NOMO-1 treated with DMSO at 0.1 percent for 48 hours (cell line): ENCODE data around the gene GRAPL.
"Not testable (repeated sequence)": the region's sequence is repeated elsewhere in the genome, so short reads cannot be mapped to it uniquely, and the experiment has no call there.

ENCODE experiments used
- DNase-seq: peaks from one replicate; lab custom pipeline; 2025; ENCODE audit not compliant: unreplicated experiment; lab: John Stamatoyannopoulos, UW

The GRAPL gene

GRCh38 chr17:19187883-19188869, 60.8 kb downstream of the GRAPL start:
- not testable (repeated sequence) for DNase-seq

DNA sequence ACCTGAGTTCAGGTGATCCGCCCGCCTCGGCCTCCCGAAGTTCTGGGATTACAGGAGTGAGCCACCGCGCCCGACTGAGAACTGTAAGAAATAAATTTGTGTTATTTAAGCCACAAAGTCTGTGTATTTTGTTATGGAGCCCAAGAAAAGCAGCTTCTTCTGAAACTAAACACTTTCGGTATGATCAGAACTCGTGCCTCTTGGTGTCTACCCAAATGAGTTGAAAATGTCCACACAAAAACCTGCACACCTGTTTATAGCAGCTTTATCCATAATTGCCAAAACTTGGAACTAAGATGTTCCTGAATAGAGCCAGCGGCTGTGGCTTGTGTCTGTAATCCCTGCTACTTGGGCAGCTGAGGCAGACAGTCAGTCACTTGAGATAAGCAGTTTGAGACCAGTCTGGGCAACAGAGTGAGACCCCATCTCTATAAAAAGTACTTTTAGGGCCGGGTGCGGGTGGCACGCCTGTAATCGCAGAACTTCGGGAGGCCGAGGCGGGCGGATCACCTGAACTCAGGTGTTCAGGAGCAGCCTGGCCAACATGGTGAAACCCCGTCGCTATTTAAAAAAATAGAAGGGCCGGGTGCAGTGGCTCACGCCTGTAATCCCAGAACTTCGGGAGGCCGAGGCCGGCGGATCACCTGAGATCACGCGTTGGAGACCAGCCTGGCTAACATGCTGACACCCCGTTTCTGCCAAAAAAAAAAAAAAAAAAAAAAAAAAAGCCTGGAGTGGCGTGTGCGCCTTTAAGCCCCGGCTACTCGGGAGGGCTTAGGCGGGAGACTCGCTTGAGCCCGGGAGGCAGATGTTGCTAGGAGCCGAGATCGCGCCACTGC, 61.7 kb downstream of the GRAPL start:
- DNase-seq: not testable (repeated sequence)

DNA sequence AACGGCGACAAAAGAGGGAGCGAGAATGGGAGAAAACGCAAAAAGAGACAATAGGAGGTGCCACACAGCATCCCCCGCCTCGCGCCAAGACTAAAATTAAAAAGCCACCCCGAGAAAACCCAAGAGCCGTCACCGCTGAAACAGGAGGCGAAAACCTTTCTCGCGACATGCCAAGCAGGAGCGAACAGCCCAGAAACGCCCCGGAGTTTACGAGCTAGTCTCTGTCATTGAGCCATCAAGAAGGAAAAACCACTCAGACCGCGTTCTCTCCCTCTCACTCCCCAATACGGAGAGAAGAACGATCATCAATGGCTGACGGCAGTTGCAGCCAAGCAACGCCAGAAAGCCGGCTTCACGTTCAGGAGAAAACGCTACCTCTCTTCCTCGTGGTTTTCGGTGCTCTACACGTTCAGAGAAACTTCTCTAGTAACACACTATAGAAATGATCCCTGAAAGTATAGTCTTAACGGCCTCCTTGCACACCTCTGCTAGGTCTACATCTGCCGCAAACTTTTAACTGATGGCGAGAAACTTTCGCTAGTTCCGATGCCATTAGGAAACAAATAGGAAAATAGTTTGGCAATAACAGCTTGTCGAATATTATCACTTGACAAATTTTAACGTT, 62.5 kb downstream of the GRAPL start:
- not testable (repeated sequence) for DNase-seq

DNA sequence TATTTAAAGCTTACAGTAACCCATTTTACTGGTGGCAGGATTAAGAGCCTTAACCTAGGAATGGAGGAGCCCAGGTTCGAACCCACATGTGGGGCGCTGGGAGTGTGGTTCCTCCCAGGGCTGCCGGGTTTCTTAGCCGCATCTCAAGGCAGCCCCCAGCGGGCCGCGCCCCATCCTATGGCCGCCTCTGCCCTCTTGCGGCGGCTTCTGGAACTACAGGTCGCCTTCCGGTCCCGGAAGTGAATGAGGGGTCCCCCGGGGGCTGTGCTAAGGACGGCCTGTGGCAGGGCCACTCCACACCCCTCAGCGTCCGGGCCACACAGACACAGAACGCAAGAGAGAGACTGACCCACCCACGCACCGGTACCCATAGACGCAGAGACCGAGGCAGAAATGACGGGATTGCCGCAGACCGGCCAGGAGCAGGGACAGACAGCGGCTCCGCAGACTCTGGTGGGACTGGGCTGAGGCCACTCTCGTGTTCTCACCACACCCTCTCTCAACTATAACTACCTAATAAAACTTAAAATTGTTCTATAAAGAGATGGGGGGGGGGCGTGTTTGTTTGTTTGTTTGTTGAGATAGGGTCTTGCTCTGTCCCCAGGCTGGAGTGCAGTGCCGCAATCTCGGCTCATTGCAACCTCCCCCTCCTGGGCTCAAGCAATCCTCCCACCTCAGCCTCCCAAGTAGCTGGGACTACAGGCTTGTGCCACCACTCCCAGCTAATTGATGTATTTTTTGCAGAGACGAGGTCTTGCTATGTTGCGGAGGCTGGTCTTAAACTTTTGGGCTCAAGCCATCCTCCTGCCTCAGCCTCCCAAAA, 69.2 kb downstream of the GRAPL start:
- not testable (repeated sequence) for DNase-seq

DNA sequence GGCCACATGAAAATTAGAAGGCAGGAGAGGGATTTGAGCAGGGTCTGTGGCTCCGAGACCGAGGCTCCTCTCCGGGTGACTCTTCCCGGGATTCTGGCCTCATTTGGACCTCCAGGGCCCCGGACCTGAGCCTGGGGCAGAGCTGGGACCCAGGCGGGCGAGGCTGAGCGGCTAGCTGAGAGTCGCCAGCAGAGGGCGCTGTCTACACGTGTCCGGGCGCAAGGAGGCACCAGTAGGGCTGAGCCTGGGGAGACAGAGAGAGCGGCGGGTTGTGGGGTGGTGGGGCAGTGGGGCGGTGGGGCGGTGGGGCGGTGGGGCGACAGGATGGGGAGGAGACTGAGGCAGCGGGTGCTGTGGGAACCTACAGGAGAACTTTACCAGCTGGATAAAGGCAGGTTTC, 75.1 kb downstream of the GRAPL start:
- not testable (repeated sequence) for DNase-seq

DNA sequence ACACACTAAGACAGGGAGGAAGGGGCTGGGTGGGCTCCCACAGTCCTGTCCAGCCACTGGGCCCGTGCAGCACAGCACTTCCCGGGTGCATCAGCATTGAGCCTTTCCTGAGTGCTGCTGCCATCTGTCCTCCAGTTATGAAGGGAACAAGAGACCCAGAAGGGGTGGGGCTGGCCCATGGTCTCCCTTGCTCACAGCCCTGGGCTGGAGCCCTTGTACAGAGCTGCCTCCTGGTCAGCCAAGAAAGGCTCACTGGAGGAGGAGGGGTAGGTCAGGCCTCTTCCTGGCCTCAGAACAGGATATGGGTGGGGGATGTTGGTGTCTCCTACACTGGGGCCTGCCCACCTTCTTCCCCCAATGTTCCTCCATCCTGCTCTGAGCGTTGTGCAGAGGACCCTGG, 76.0 kb downstream of the GRAPL start:
- DNase-seq: not testable (repeated sequence)
